ENCODE results near the gene HSF5. TPM values are rescaled to one million over a fixed set of nuclear protein-coding genes. Genes with fewer than 3 reads are reported as not detected.

Gene HSF5
- total and polyA plus RNA-seq, 2 of the 13 experiments (the other 11 are each of a cell fraction or from before 2014, with no cell fraction given), result not detected

DNA sequence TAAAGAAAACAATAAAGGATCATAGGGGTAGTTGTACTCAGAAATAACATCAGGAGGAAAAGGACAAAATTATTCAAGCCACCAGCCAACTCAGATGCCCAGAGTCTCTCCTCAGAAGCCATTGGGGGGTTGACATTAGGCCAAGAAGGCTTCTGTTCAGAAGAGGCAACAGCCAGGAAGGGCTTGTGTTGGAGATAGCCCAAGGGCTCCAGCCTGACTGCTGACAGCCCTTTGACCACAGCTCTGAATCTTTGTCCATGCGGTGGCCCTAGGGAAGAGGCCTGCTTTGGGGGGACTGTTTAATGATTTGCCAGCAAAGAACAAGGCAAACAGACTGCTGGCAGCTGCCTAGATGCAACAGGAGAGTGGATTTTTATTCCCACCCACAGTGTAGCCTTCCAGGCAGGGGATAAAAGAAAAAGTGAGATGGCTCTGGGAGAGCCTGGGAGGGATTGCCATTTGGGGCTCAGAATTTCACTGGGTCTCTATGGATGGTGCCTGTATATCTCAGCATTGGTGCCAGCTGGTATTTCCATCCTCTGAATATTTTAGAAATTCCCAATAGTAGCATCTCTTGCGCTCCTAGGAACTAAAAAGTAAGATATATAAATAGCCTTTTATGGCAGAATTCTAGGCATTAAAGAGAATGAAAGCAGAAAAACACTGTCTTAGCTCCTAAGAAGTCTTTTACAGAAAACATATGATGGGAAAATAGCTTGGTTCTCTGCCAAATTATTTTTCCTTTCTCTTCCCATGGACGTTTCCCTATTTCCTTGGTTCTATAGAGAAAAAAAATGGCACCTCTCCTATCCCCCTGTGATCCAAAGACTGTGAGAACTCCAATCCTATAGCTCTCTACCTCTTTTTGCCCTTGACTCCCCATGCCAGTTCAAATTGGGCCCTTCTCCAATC lies 106.8 kb downstream of the HSF5 start (continued):
- TF ChIP-seq ZFYVE20 (CRISPR knock-in tag; IDR thresholded peaks at IDR 0.05; ENCODE audit: borderline replicate concordance, low read depth) (no peak), ZNF205 (CRISPR knock-in tag; IDR thresholded peaks at IDR 0.05) (peak; percentile 87), TSC22D2 (CRISPR knock-in tag; IDR thresholded peaks at IDR 0.05; ENCODE audit: borderline replicate concordance) (peak; percentile 76; the same call in 1 of the 2 replicates), ETV6 (CRISPR knock-in tag; conservative IDR thresholded peaks at IDR 0.05) (no peak; the same call in 1 of the 2 replicates), ZNF124 (CRISPR knock-in tag; IDR thresholded peaks at IDR 0.05) (peak; percentile 62; the same call in 1 of the 2 replicates), NR2F1 (CRISPR knock-in tag; IDR thresholded peaks at IDR 0.05) (peak in 1 of 2 experiments; percentile 27; a peak in 2 of 4 replicates), ZNF652 (CRISPR knock-in tag; IDR thresholded peaks at IDR 0.05; ENCODE audit: borderline replicate concordance, low read depth) (peak; percentile 32; the same call in 1 of the 2 replicates), MTA1 (CRISPR knock-in tag; IDR thresholded peaks at IDR 0.05; ENCODE audit: borderline replicate concordance) (peak; percentile 81; the same call in 1 of the 2 replicates), ZNF549 (CRISPR knock-in tag; IDR thresholded peaks at IDR 0.05) (no peak), ZNF44 (CRISPR knock-in tag; IDR thresholded peaks at IDR 0.05) (peak; percentile 90), FIP1L1 (IDR thresholded peaks at IDR 0.05; ENCODE audit: borderline replicate concordance, insufficient read depth, low read depth, low read length) (no peak; the same call in 1 of the 2 replicates), RAD21 (CRISPR knock-in tag; IDR thresholded peaks at IDR 0.05) (peak; percentile 82), HNRNPL (IDR thresholded peaks at IDR 0.05; ENCODE audit: low read depth, low read length) (no peak), RBFOX2 (IDR thresholded peaks at IDR 0.05; ENCODE audit: low read depth, low read length) (peak; percentile 63), NFKB2 (CRISPR knock-in tag; IDR thresholded peaks at IDR 0.05; ENCODE audit: borderline replicate concordance) (peak; percentile 69; the same call in 1 of the 2 replicates), PAX8 (CRISPR knock-in tag; IDR thresholded peaks at IDR 0.05; ENCODE audit: borderline replicate concordance) (no peak)
- TF ChIP-seq, protein P1, sequence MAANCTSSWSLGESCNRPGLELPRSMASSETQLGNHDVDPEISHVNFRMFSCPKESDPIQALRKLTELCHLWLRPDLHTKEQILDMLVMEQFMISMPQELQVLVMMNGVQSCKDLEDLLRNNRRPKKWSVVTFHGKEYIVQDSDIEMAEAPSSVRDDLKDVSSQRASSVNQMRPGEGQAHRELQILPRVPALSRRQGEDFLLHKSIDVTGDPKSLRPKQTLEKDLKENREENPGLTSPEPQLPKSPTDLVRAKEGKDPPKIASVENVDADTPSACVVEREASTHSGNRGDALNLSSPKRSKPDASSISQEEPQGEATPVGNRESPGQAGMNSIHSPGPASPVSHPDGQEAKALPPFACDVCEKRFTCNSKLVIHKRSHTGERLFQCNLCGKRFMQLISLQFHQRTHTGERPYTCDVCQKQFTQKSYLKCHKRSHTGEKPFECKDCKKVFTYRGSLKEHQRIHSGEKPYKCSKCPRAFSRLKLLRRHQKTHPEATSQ (CRISPR knock-in tag; IDR thresholded peaks at IDR 0.05; ENCODE audit: borderline replicate concordance), result peak; percentile 75; the same call in 1 of the 2 replicates
- TF ChIP-seq, protein P2, sequence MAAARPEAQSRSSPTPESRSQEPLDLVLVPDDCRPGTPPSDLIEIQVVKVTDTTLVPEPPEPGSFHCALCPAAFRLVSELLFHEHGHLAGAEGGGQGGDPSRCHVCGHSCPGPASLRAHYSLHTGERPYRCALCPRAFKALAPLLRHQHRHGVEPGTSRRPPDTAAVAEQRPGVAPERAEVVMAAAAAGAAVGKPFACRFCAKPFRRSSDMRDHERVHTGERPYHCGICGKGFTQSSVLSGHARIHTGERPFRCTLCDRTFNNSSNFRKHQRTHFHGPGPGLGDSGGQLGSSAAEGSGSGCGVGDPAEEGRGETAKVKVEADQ (CRISPR knock-in tag; IDR thresholded peaks at IDR 0.05; ENCODE audit: borderline replicate concordance), result peak; percentile 36; the same call in 1 of the 2 replicates
- TF ChIP-seq, protein P3, sequence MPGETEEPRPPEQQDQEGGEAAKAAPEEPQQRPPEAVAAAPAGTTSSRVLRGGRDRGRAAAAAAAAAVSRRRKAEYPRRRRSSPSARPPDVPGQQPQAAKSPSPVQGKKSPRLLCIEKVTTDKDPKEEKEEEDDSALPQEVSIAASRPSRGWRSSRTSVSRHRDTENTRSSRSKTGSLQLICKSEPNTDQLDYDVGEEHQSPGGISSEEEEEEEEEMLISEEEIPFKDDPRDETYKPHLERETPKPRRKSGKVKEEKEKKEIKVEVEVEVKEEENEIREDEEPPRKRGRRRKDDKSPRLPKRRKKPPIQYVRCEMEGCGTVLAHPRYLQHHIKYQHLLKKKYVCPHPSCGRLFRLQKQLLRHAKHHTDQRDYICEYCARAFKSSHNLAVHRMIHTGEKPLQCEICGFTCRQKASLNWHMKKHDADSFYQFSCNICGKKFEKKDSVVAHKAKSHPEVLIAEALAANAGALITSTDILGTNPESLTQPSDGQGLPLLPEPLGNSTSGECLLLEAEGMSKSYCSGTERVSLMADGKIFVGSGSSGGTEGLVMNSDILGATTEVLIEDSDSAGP (CRISPR knock-in tag; IDR thresholded peaks at IDR 0.05; ENCODE audit: borderline replicate concordance), result peak; percentile 88
- TF ChIP-seq, protein P4, sequence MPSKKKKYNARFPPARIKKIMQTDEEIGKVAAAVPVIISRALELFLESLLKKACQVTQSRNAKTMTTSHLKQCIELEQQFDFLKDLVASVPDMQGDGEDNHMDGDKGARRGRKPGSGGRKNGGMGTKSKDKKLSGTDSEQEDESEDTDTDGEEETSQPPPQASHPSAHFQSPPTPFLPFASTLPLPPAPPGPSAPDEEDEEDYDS (CRISPR knock-in tag; IDR thresholded peaks at IDR 0.05), result peak; percentile 93

All from HepG2 (cell line).